ENCODE results near the gene COX5A.
A peak's percentile ranks its signal among the peaks of the same experiment; 100 is the strongest.
"Not testable (repeated sequence)": the region's sequence is repeated elsewhere in the genome, so short reads cannot be mapped to it uniquely, and the experiment has no call there.

COX5A gene

GRCh38 chr15:74950078-74950908, 12.4 kb upstream of the COX5A start:
- H3K4me1 ChIP-seq (ENCODE audit: insufficient read depth, low read length, poor library complexity, severe bottlenecking) = no peaks in the 10 kb centered on the region
- no peaks in the 10 kb centered on the region for H3K79me2 ChIP-seq (ENCODE audit: insufficient read depth, low read length)
- no peaks in the 10 kb centered on the region for H3K9me2 ChIP-seq (replicated peaks; ENCODE audit: low read depth, low read length)
- H3K36me3 ChIP-seq (ENCODE audit: insufficient read depth, low read length) = no peaks in the 10 kb centered on the region
- H3F3A ChIP-seq (ENCODE audit: low read depth) = no peaks in the 10 kb centered on the region
- no peak overlapping the region for H3K4me3 ChIP-seq (ENCODE audit: low read length, poor library complexity, severe bottlenecking)
- H2AFZ ChIP-seq (ENCODE audit: low read length) = no peak overlapping the region
- H3K4me2 ChIP-seq (ENCODE audit: low read depth, low read length, poor library complexity, severe bottlenecking) = no peak overlapping the region
- H3K9ac ChIP-seq (ENCODE audit: low read depth, low read length, poor library complexity, severe bottlenecking) = no peak overlapping the region
- no peaks in the 10 kb centered on the region for H4K20me1 ChIP-seq (ENCODE audit: insufficient read depth, low read length, poor library complexity, severe bottlenecking)
- TF ChIP-seq EZH2phosphoT487 (IDR thresholded peaks at IDR 0.05; ENCODE audit: borderline replicate concordance) (no peak), CTCF (conservative IDR thresholded peaks at IDR 0.05; ENCODE audit: low read length) (peak; percentile 100)
- H3K27me3 ChIP-seq (ENCODE audit: insufficient read depth, low read length, poor library complexity, severe bottlenecking) = no peaks in the 10 kb centered on the region
- no peaks in the 10 kb centered on the region for H3K9me3 ChIP-seq (ENCODE audit: insufficient read depth, low read depth, low read length)

GRCh38 chr15:74937272-74937589, 642 bp downstream of the COX5A start:
- no peaks in the 10 kb centered on the region for H3F3A ChIP-seq (ENCODE audit: low read depth)
- H2AFZ ChIP-seq (ENCODE audit: low read length) = peak overlapping the region; percentile 85
- no peaks in the 10 kb centered on the region for H3K9me3 ChIP-seq (ENCODE audit: insufficient read depth, low read depth, low read length)
- peaks cover 56% of the 10 kb centered on the region for H3K79me2 ChIP-seq (ENCODE audit: insufficient read depth, low read length)
- H3K4me1 ChIP-seq (ENCODE audit: insufficient read depth, low read length, poor library complexity, severe bottlenecking) = peaks cover 40% of the 10 kb centered on the region
- H3K9me2 ChIP-seq (replicated peaks; ENCODE audit: low read depth, low read length) = no peaks in the 10 kb centered on the region
- H3K4me2 ChIP-seq (ENCODE audit: low read depth, low read length, poor library complexity, severe bottlenecking) = peak overlapping the region; percentile 91
- peaks cover 4% of the 10 kb centered on the region for H3K27me3 ChIP-seq (ENCODE audit: insufficient read depth, low read length, poor library complexity, severe bottlenecking)
- TF ChIP-seq CTCF (conservative IDR thresholded peaks at IDR 0.05; ENCODE audit: low read length) (no peak), EZH2phosphoT487 (IDR thresholded peaks at IDR 0.05; ENCODE audit: borderline replicate concordance) (no peak)
- no peaks in the 10 kb centered on the region for H3K36me3 ChIP-seq (ENCODE audit: insufficient read depth, low read length)
- peak overlapping the region; percentile 83 for H3K9ac ChIP-seq (ENCODE audit: low read depth, low read length, poor library complexity, severe bottlenecking)
- peak overlapping the region; percentile 98 for H3K4me3 ChIP-seq (ENCODE audit: low read length, poor library complexity, severe bottlenecking)
- peaks cover 50% of the 10 kb centered on the region for H4K20me1 ChIP-seq (ENCODE audit: insufficient read depth, low read length, poor library complexity, severe bottlenecking)

- Histone ChIP-seq H3K4me2 (ENCODE audit: low read depth, low read length, poor library complexity, severe bottlenecking) (peak overlapping the region; percentile 83), H3K9ac (ENCODE audit: low read depth, low read length, poor library complexity, severe bottlenecking) (peak overlapping the region; percentile 70), H3K79me2 (ENCODE audit: insufficient read depth, low read length) (peaks cover 74% of the 10 kb centered on the region), H4K20me1 (ENCODE audit: insufficient read depth, low read length, poor library complexity, severe bottlenecking) (peaks cover 65% of the 10 kb centered on the region), H3K4me3 (ENCODE audit: low read length, poor library complexity, severe bottlenecking) (peak overlapping the region; percentile 98), H3K4me1 (ENCODE audit: insufficient read depth, low read length, poor library complexity, severe bottlenecking) (peaks cover 40% of the 10 kb centered on the region), H3K36me3 (ENCODE audit: insufficient read depth, low read length) (peaks cover 13% of the 10 kb centered on the region; the same call in 1 of the 2 replicates)
- H3F3A ChIP-seq (ENCODE audit: low read depth); H3K9me3 ChIP-seq (ENCODE audit: insufficient read depth, low read depth, low read length); H3K27me3 ChIP-seq (ENCODE audit: insufficient read depth, low read length, poor library complexity, severe bottlenecking); H3K9me2 ChIP-seq (replicated peaks; ENCODE audit: low read depth, low read length); H2AFZ ChIP-seq (ENCODE audit: low read length): not testable (repeated sequence)
- TF ChIP-seq CTCF (conservative IDR thresholded peaks at IDR 0.05; ENCODE audit: low read length) = peak; percentile 32; the same call in 1 of the 2 replicates
Measured at GRCh38 chr15:74935193-74935592, 2.7 kb downstream of the COX5A start.
